IMR-90 (cell line): ENCODE data around the gene PKD2L1. TPM values are rescaled to one million over a fixed set of nuclear protein-coding genes. Genes with fewer than 3 reads are reported as not detected.
"Not testable (repeated sequence)": the region's sequence is repeated elsewhere in the genome, so short reads cannot be mapped to it uniquely, and the experiment has no call there.

Source experiments
- ATAC-seq: fragments of 200-7000 bp; cut with Tn5 transposase; 2 replicates; pipeline ENCODE4 v1.9.1; 2020; ENCODE audit warnings: low read depth, mild to moderate bottlenecking, moderate library complexity
- BruUV-seq: library from RNA; stranded (reverse); fragments of 400-500 nt; replicated peaks from 2 replicates; lab custom pipeline; 2021; lab: Mats Ljungman, UMichigan
- CTCF ChIA-PET: fragments of 300-600 bp; formaldehyde crosslinking; extraction: SDS; loops from one replicate; lab custom pipeline; 2021; ENCODE audit warnings: antibody characterized with exemption; lab: Yijun Ruan, JAX
- POLR2A ChIA-PET: fragments of 300-600 bp; sonication (Branson Sonifier 250); formaldehyde crosslinking; loops from one replicate; lab custom pipeline; 2022; ENCODE audit warnings: antibody characterized with exemption; ENCODE audit not compliant: unreplicated experiment; lab: Charles Lee
- DNase-seq: peaks from one replicate; pipeline ENCODE4 v3.0.0; 2013
- H2AFZ ChIP-seq: replicated peaks from 2 replicates; pipeline ENCODE3; 2013; ENCODE audit warnings: low read length, mild to moderate bottlenecking; ENCODE audit not compliant: poor library complexity
- H2AK5ac ChIP-seq: 2 replicates; pipeline ENCODE4 v1.6.1; 2013; ENCODE audit warnings: low read depth, low read length, inconsistent platforms
- H2AK9ac ChIP-seq: replicated peaks from 2 replicates; pipeline ENCODE3; 2013; ENCODE audit warnings: mild to moderate bottlenecking, low read depth, low read length, moderate library complexity; ENCODE audit not compliant: poor library complexity
- H2BK120ac ChIP-seq: 2 replicates; pipeline ENCODE4 v1.6.1; 2013; ENCODE audit warnings: low read depth, low read length, inconsistent platforms
- H2BK15ac ChIP-seq: 3 replicates; pipeline ENCODE4 v1.6.1; 2013; ENCODE audit warnings: low read depth, low read length, inconsistent platforms
- H2BK20ac ChIP-seq: 2 replicates; pipeline ENCODE4 v1.6.1; 2013; ENCODE audit warnings: low read depth, mild to moderate bottlenecking, inconsistent platforms, low read length, moderate library complexity
- H2BK5ac ChIP-seq: 2 replicates; pipeline ENCODE4 v1.6.1; 2013; ENCODE audit warnings: mild to moderate bottlenecking, low read depth, low read length, inconsistent platforms; ENCODE audit not compliant: poor library complexity, severe bottlenecking
- H3K14ac ChIP-seq: replicated peaks from 2 replicates; pipeline ENCODE4 v1.6.1; 2013; ENCODE audit warnings: low read depth, low read length, inconsistent platforms
- H3K18ac ChIP-seq: 2 replicates; pipeline ENCODE4 v1.6.1; 2013; ENCODE audit warnings: low read depth, low read length, control low read depth
- H3K23ac ChIP-seq: 2 replicates; pipeline ENCODE4 v1.6.1; 2013; ENCODE audit warnings: low read depth, low read length, inconsistent platforms
- H3K27ac ChIP-seq: 2 replicates; pipeline ENCODE4 v1.5.1; 2013; ENCODE audit warnings: mild to moderate bottlenecking, control low read depth, low read length; ENCODE audit not compliant: insufficient read depth
- H3K27me3 ChIP-seq: 2 replicates; pipeline ENCODE4 v1.6.1; 2013; ENCODE audit warnings: low read length; ENCODE audit not compliant: control insufficient read depth, insufficient read depth
- H3K36me3 ChIP-seq: 2 replicates; pipeline ENCODE4 v1.6.1; 2013; ENCODE audit warnings: low read length, mixed read lengths; ENCODE audit not compliant: control insufficient read depth, insufficient read depth
- H3K4ac ChIP-seq: 2 replicates; pipeline ENCODE4 v1.6.1; 2013; ENCODE audit warnings: low read depth, low read length, inconsistent platforms
- H3K4me1 ChIP-seq: 2 replicates; pipeline ENCODE4 v1.6.1; 2013; ENCODE audit warnings: low read length, mixed read lengths; ENCODE audit not compliant: control insufficient read depth, insufficient read depth
- H3K4me2 ChIP-seq: 2 replicates; pipeline ENCODE4 v1.6.1; 2013; ENCODE audit warnings: low read depth, mild to moderate bottlenecking, control low read depth, low read length, moderate library complexity
- H3K4me3 ChIP-seq: 2 replicates; pipeline ENCODE4 v1.5.1; 2013; ENCODE audit warnings: low read depth, mild to moderate bottlenecking, control low read depth, low read length, moderate library complexity; ENCODE audit not compliant: insufficient read depth
- H3K56ac ChIP-seq: 2 replicates; pipeline ENCODE4 v1.6.1; 2013; ENCODE audit warnings: low read length, inconsistent platforms; ENCODE audit not compliant: insufficient read depth; ENCODE audit errors: extremely low read depth
- H3K79me1 ChIP-seq, 2 experiments: 2 replicates each; pipeline ENCODE4 v1.6.1; 2013; ENCODE audit warnings: low read length in 2 of 2, inconsistent platforms in 1 of 2, low read depth in 1 of 2
- H3K9ac ChIP-seq: 2 replicates; pipeline ENCODE4 v1.6.1; 2013; ENCODE audit warnings: low read depth, low read length, control low read depth
- H3K9me1 ChIP-seq: 2 replicates; pipeline ENCODE4 v1.6.1; 2013; ENCODE audit warnings: low read length, inconsistent platforms; ENCODE audit not compliant: insufficient read depth
- H3K9me3 ChIP-seq: 2 replicates; pipeline ENCODE4 v1.6.1; 2013; ENCODE audit warnings: low read length; ENCODE audit not compliant: control insufficient read depth, insufficient read depth
- H4K20me1 ChIP-seq: 2 replicates; pipeline ENCODE4 v1.6.1; 2013; ENCODE audit warnings: low read length, inconsistent platforms; ENCODE audit not compliant: insufficient read depth
- H4K5ac ChIP-seq: 2 replicates; pipeline ENCODE4 v1.6.1; 2013; ENCODE audit warnings: mild to moderate bottlenecking, low read depth, low read length, control low read depth
- H4K8ac ChIP-seq, 2 experiments: 2 replicates each; pipeline ENCODE4 v1.6.1; 2013; ENCODE audit warnings: low read depth in 2 of 2, low read length in 2 of 2, control low read depth in 1 of 2, inconsistent platforms in 1 of 2
- H4K91ac ChIP-seq: 2 replicates; pipeline ENCODE4 v1.6.1; 2013; ENCODE audit warnings: low read depth, low read length, inconsistent platforms; ENCODE audit not compliant: insufficient read depth
- CEBPB ChIP-seq: IDR thresholded peaks from 2 replicates; pipeline ENCODE4 v1.6.1; 2012; ENCODE audit warnings: low read depth, low read length, improper control_type of control experiment
- MAFK ChIP-seq: IDR thresholded peaks from 2 replicates; pipeline ENCODE4 v1.6.1; 2012; ENCODE audit warnings: low read depth, low read length, improper control_type of control experiment
- RAD21 ChIP-seq: IDR thresholded peaks from 2 replicates; pipeline ENCODE4 v1.6.1; 2012; ENCODE audit warnings: low read length, improper control_type of control experiment
- WGBS, 2 experiments: methylation state at CpG; one replicate each; pipeline versions ENCODE4 v1.1.5 to v1.1.7; 2013; ENCODE audit warnings: missing lambda C conversion rate in 2 of 2; ENCODE audit not compliant: insufficient read length in 1 of 2; ENCODE audit errors: extremely low coverage in 2 of 2; 5-methylcytosine and 5-hydroxymethylcytosine counted together
- dilution Hi-C: fragments of 300-500 bp; cut with HindIII; formaldehyde crosslinking; loops from one replicate; pipeline ENCODE4 v1.14.3; 2018; ENCODE audit warnings: low sequenced_read_pairs; ENCODE audit not compliant: unreplicated experiment
- in situ Hi-C: fragments of 300-500 bp; cut with MboI; formaldehyde crosslinking; loops from 3 replicates; pipeline ENCODE4 v1.14.3; 2019; ENCODE audit warnings: low sequenced_read_pairs, inconsistent platforms, mixed read lengths
- intact Hi-C: fragments of 100-400 bp; cut with micrococcal nuclease; formaldehyde crosslinking; loops from 2 replicates; pipeline ENCODE4 v1.10.0; 2022
- polyA plus RNA-seq, 3 experiments: library from polyadenylated mRNA; depleted of rRNA; stranded (reverse); fragments of >200 nt; gene quantifications; 2 replicates each; pipeline ENCODE4 v1.2.3, GENCODE V29; 2012; ENCODE audit warnings: low replicate concordance in 1 of 3
- total RNA-seq: library from RNA; depleted of rRNA; stranded (reverse); fragments of >200 nt; gene quantifications from 2 replicates; pipeline ENCODE4 v1.2.3, GENCODE V29; 2012

PKD2L1 gene
- total and polyA plus RNA-seq, 2 of the 4 experiments (the other 2 are of a cell fraction) = not detected

DNA sequence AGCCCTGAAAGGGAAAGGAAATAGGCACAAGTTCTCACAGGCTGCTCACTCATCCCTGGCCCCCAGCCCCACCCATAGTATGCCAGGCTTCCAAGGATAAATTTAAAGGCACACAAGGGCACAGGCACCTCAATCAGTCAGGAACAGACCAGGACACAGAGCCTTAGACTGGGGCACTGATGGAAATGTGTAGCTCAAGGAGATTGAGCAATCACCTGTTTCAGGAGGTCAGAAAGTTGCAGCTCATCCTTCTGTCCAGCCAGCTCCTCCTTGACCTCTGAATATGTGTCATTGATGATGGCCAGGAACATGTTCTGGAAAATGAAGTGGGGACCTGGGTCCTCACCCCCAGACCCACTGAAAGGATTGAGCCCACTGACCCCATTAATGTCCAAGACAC lies 37.0 kb downstream of the PKD2L1 start:
- no peak overlapping the region for H3K14ac ChIP-seq
- no peak overlapping the region for H3K4me2 ChIP-seq
- no peaks in the 10 kb centered on the region for H3K9me1 ChIP-seq
- H2AK5ac ChIP-seq = no peak overlapping the region
- H4K8ac ChIP-seq = no peak overlapping the region
- H2AFZ ChIP-seq = no peak overlapping the region
- no peaks in the 10 kb centered on the region for H3K9me3 ChIP-seq
- ChIA-PET CTCF (no interaction called here), POLR2A (no interaction called here)
- H3K4me3 ChIP-seq = no peak overlapping the region
- no peak overlapping the region for H2BK5ac ChIP-seq
- no peak overlapping the region for H2BK20ac ChIP-seq
- H2AK9ac ChIP-seq = peak overlapping the region; percentile 20
- H3K27me3 ChIP-seq = peaks cover 36% of the 10 kb centered on the region
- H3K9ac ChIP-seq = no peak overlapping the region
- no peaks in the 10 kb centered on the region for H3K4me1 ChIP-seq
- no TSS peak for BruUV-seq
- H2BK120ac ChIP-seq = no peak overlapping the region
- dilution Hi-C loops (no loop called here), in situ Hi-C loops (no loop called here), intact Hi-C loops (no loop called here)
- H3K4ac ChIP-seq = no peak overlapping the region
- H4K91ac ChIP-seq = no peak overlapping the region
- DNase-seq = no peak
- ATAC-seq = no peak
- TF ChIP-seq MAFK (no peak), RAD21 (no peak), CEBPB (peak; percentile 32; the same call in 1 of the 2 replicates)
- no peaks in the 10 kb centered on the region for H3K36me3 ChIP-seq
- H3K18ac ChIP-seq = no peak overlapping the region
- no peaks in the 10 kb centered on the region for H3K79me1 ChIP-seq
- no peaks in the 10 kb centered on the region for H4K20me1 ChIP-seq
- H2BK15ac ChIP-seq = no peak overlapping the region
- no peak overlapping the region for H3K56ac ChIP-seq
- H3K23ac ChIP-seq = no peak overlapping the region
- H3K27ac ChIP-seq = no peak overlapping the region
- H4K5ac ChIP-seq = no peak overlapping the region

- dilution Hi-C loops, H3K18ac ChIP-seq, ATAC-seq, H3K9me1 ChIP-seq, BruUV-seq, H3K4me3 ChIP-seq, H2AK9ac ChIP-seq, H3K79me1 ChIP-seq, CTCF ChIA-PET, H2BK15ac ChIP-seq, H3K4ac ChIP-seq, H3K14ac ChIP-seq, H4K20me1 ChIP-seq, DNase-seq, H4K8ac ChIP-seq, H3K36me3 ChIP-seq, H3K23ac ChIP-seq, H2BK5ac ChIP-seq, H2BK20ac ChIP-seq, H3K4me2 ChIP-seq, H2BK120ac ChIP-seq, POLR2A ChIA-PET, intact Hi-C loops, H3K9ac ChIP-seq, H3K9me3 ChIP-seq, H4K91ac ChIP-seq, H4K5ac ChIP-seq, H3K4me1 ChIP-seq, H3K27ac ChIP-seq, H2AFZ ChIP-seq, in situ Hi-C loops, H2AK5ac ChIP-seq, H3K56ac ChIP-seq: not testable (repeated sequence)
- WGBS, 2 experiments = no CpG with 5 or more reads among the region's 4 CpGs
- H3K27me3 ChIP-seq = peaks cover 32% of the 10 kb centered on the region
Measured at GRCh38 chr10:100292300-100292699, 37.7 kb downstream of the PKD2L1 start.
